A549 treated with AZD9567 at 1 μM for 4 hours (cell line): ENCODE measurements around the gene ZNF823. TPM values are rescaled to one million over a fixed set of nuclear protein-coding genes. Genes with fewer than 3 reads are reported as not detected.

ENCODE experiments used
- total RNA-seq: library from RNA; stranded (reverse); fragments of 200-300 nt; extraction: Qiagen RNA extraction; gene quantifications from 5 replicates; pipeline ENCODE4 v1.2.3, GENCODE V29; 2022; ENCODE audit not compliant: insufficient read depth

ZNF823 gene
- total RNA-seq, result 2.2 to 9.0 TPM (median 2.7 TPM) in 5 replicates

DNA sequence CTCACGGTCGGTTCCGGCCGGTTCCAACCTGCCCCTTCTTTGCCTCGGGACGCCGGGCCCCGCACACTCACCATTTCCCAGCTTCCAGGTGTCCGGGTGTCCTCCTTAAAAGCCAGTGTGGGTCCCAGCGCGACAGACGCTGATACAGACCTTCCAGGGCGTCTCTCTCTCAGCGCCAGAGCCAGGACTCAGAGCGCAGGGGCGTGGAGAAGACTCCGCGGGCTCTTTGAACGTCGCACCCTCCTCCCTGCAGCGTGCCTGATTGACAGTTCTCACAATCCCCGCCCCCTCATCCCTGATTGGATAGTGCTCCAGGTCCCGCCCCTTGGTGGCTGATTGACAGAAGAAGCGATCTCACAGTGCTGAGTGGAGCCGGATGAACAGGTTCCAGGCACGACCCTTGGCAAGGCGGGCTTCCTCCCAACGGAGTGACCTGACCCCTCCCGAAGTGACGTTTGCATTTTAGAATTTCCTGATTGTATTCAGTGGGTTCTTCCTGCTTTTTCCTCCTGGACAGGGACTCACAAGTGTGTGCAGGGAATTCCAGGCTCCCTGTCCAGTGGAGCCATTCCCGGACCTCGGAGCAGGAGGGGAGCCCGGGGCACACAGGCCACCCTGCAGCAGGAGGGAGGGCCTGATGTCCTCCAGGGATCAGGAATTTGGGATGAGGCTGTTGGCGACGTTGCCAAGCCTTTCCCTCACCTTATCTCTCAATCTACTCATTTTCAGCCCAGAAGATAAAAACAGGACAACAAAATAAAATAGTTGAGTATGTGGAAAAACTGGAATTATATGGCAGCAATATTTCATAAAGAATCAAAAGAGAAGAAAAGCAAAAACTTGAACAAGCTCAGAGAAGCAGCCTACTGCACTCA lies at the start of gene ZNF823:
ZNF823 (minus strand) TSS at position 201 of the 875 bp plus-strand sequence; CDS start at position 74, 127 bp downstream.

GRCh38 chr19:11766597-11767591 lies 28.1 kb upstream of the ZNF823 start, which contains the start of gene ZNF441:
Gene ZNF441, plus strand, starts transcription at chr19:11767000. Its CDS starts 194 bp downstream, at chr19:11767194.

Other genes starting within 250 kb of the ZNF823 start
- gene ZNF653, start 233.1 kb downstream of the ZNF823 start, total RNA-seq, result 2.3 to 4.9 TPM (median 4.1 TPM) in 5 replicates
- 28.3 to 37.6 TPM (median 32.1 TPM) in 5 replicates for gene ECSIT, start 209.8 kb downstream of the ZNF823 start, total RNA-seq
- gene CNN1, start 200.1 kb downstream of the ZNF823 start, total RNA-seq, result 0.24 to 0.37 TPM (median 0.31 TPM) in 4 of 5 replicates, not detected in the other
- gene ELOF1, start 179.7 kb downstream of the ZNF823 start, total RNA-seq, result 99.5 to 130 TPM (median 110 TPM) in 5 replicates
- gene ACP5, start 161.3 kb downstream of the ZNF823 start, total RNA-seq, result 0.24 to 0.40 TPM (median 0.32 TPM) in 4 of 5 replicates, not detected in the other
- gene ZNF627, start 141.5 kb downstream of the ZNF823 start, total RNA-seq, result 3.9 to 6.2 TPM (median 4.2 TPM) in 5 replicates
- 0.02 to 0.07 TPM in 2 of 5 replicates, not detected in the others for gene ZNF441, start 28.1 kb upstream of the ZNF823 start, total RNA-seq
- gene ZNF491, start 59.6 kb upstream of the ZNF823 start, total RNA-seq, result not detected in 5 replicates
- gene ZNF440, start 75.3 kb upstream of the ZNF823 start, total RNA-seq, result 0.05 to 0.12 TPM (median 0.07 TPM) in 4 of 5 replicates, not detected in the other
- gene ZNF439, start 109.8 kb upstream of the ZNF823 start, total RNA-seq, result not detected in 5 replicates
- gene ZNF69, start 148.8 kb upstream of the ZNF823 start, total RNA-seq, result not detected in 5 replicates
- 0.27 to 0.33 TPM (median 0.32 TPM) in 4 of 5 replicates, not detected in the other for gene ZNF700, start 186.2 kb upstream of the ZNF823 start, total RNA-seq
- gene ZNF763, start 226.1 kb upstream of the ZNF823 start, total RNA-seq, result not detected in 5 replicates